Measurements from ENCODE around the gene TANGO2.

TANGO2 gene

GRCh38 chr22:20010307-20011122 is 10.4 kb upstream of the TANGO2 start:
- H3K4me1 Mint-ChIP-seq, result no peaks in the 10 kb centered on the region
- DNase-seq (no peak), ATAC-seq (no peak)
- no peak overlapping the region for H3K4me3 Mint-ChIP-seq
- peaks cover 9% of the 10 kb centered on the region for H3K27me3 Mint-ChIP-seq
- no peaks in the 10 kb centered on the region for H3K9me3 Mint-ChIP-seq
- H3K36me3 Mint-ChIP-seq (ENCODE audit: low read depth), result no peaks in the 10 kb centered on the region
- H3K27ac Mint-ChIP-seq, result no peak overlapping the region

GRCh38 chr22:20011123-20011992 is 9.6 kb upstream of the TANGO2 start:
- DNase-seq, result no peak
- H3K27me3 Mint-ChIP-seq, result peaks cover 10% of the 10 kb centered on the region
- no peak overlapping the region for H3K4me3 Mint-ChIP-seq
- H3K9me3 Mint-ChIP-seq, result no peaks in the 10 kb centered on the region
- ATAC-seq, result no peak
- no peak overlapping the region for H3K27ac Mint-ChIP-seq
- no peaks in the 10 kb centered on the region for H3K36me3 Mint-ChIP-seq (ENCODE audit: low read depth)
- H3K4me1 Mint-ChIP-seq, result no peaks in the 10 kb centered on the region

- H3K9me3 Mint-ChIP-seq, result no peaks in the 10 kb centered on the region
- H3K4me1 Mint-ChIP-seq, result peaks cover 2% of the 10 kb centered on the region
- H3K4me3 Mint-ChIP-seq, result no peak overlapping the region
- H3K27ac Mint-ChIP-seq, result no peak overlapping the region
- ATAC-seq (no peak), DNase-seq (no peak)
- no peaks in the 10 kb centered on the region for H3K36me3 Mint-ChIP-seq (ENCODE audit: low read depth)
- H3K27me3 Mint-ChIP-seq, result peaks cover 12% of the 10 kb centered on the region
Observed at GRCh38 chr22:20011993-20012740, 8.7 kb upstream of the TANGO2 start.

- peaks cover 17% of the 10 kb centered on the region for H3K27me3 Mint-ChIP-seq
- H3K27ac Mint-ChIP-seq, result no peak overlapping the region
- no peaks in the 10 kb centered on the region for H3K9me3 Mint-ChIP-seq
- ATAC-seq, result no peak
- H3K4me3 Mint-ChIP-seq, result no peak overlapping the region
- no peak for DNase-seq
- H3K36me3 Mint-ChIP-seq (ENCODE audit: low read depth), result no peaks in the 10 kb centered on the region
- peaks cover 4% of the 10 kb centered on the region for H3K4me1 Mint-ChIP-seq
Observed at GRCh38 chr22:20012741-20013331, 8.1 kb upstream of the TANGO2 start.

GRCh38 chr22:20013382-20013871 is 7.5 kb upstream of the TANGO2 start:
- Mint-ChIP-seq H3K4me3 (no peak overlapping the region), H3K36me3 (ENCODE audit: low read depth) (no peaks in the 10 kb centered on the region), H3K9me3 (no peaks in the 10 kb centered on the region), H3K27me3 (peaks cover 20% of the 10 kb centered on the region), H3K4me1 (peaks cover 4% of the 10 kb centered on the region), H3K27ac (no peak overlapping the region)
- DNase-seq, result peak; percentile 61
- no peak for ATAC-seq

GRCh38 chr22:20014526-20015186 is 6.3 kb upstream of the TANGO2 start:
- Mint-ChIP-seq H3K27me3 (peaks cover 24% of the 10 kb centered on the region), H3K9me3 (no peaks in the 10 kb centered on the region), H3K27ac (no peak overlapping the region), H3K4me1 (peaks cover 4% of the 10 kb centered on the region), H3K36me3 (ENCODE audit: low read depth) (no peaks in the 10 kb centered on the region), H3K4me3 (no peak overlapping the region)
- DNase-seq, result no peak
- ATAC-seq, result no peak

- ATAC-seq (no peak), DNase-seq (no peak)
- Mint-ChIP-seq H3K27ac (no peak overlapping the region), H3K36me3 (ENCODE audit: low read depth) (no peaks in the 10 kb centered on the region), H3K27me3 (peaks cover 24% of the 10 kb centered on the region), H3K4me1 (peaks cover 6% of the 10 kb centered on the region), H3K9me3 (no peaks in the 10 kb centered on the region), H3K4me3 (peak overlapping the region; percentile 46)
Observed at GRCh38 chr22:20015187-20015625, 5.7 kb upstream of the TANGO2 start.

GRCh38 chr22:20015971-20016733 is 4.8 kb upstream of the TANGO2 start:
- ATAC-seq (no peak), DNase-seq (peak; percentile 30)
- Mint-ChIP-seq H3K27ac (no peak overlapping the region), H3K9me3 (no peaks in the 10 kb centered on the region), H3K36me3 (ENCODE audit: low read depth) (no peaks in the 10 kb centered on the region), H3K4me3 (peak overlapping the region; percentile 82), H3K27me3 (peaks cover 24% of the 10 kb centered on the region), H3K4me1 (peaks cover 10% of the 10 kb centered on the region)

GRCh38 chr22:20016734-20017621 is 3.9 kb upstream of the TANGO2 start, which contains the start of gene ARVCF:
Gene ARVCF, minus strand, starts transcription at chr22:20016823. Its CDS starts 26,029 bp downstream, at chr22:19990794.
- peaks cover 24% of the 10 kb centered on the region for H3K27me3 Mint-ChIP-seq
- peak within 1 kb of the TSS; percentile 82 for H3K4me3 Mint-ChIP-seq
- H3K36me3 Mint-ChIP-seq (ENCODE audit: low read depth), result no peaks in the 10 kb centered on the region
- ATAC-seq (peak; percentile 50), DNase-seq (peak; percentile 94)
- H3K27ac Mint-ChIP-seq, result peak within 1 kb of the TSS; percentile 42
- peaks cover 13% of the 10 kb centered on the region for H3K4me1 Mint-ChIP-seq
- no peaks in the 10 kb centered on the region for H3K9me3 Mint-ChIP-seq

- H3K9me3 Mint-ChIP-seq, result no peaks in the 10 kb centered on the region
- no peak for ATAC-seq
- peak overlapping the region; percentile 62 for H3K4me3 Mint-ChIP-seq
- H3K4me1 Mint-ChIP-seq, result peaks cover 20% of the 10 kb centered on the region
- H3K27me3 Mint-ChIP-seq, result peaks cover 24% of the 10 kb centered on the region
- H3K36me3 Mint-ChIP-seq (ENCODE audit: low read depth), result no peaks in the 10 kb centered on the region
- no peak overlapping the region for H3K27ac Mint-ChIP-seq
- no peak for DNase-seq
Observed at GRCh38 chr22:20017622-20017958, 3.3 kb upstream of the TANGO2 start.

GRCh38 chr22:20018001-20018400 is 2.9 kb upstream of the TANGO2 start:
- H3K36me3 Mint-ChIP-seq (ENCODE audit: low read depth), result no peaks in the 10 kb centered on the region
- H3K4me3 Mint-ChIP-seq, result peak overlapping the region; percentile 62
- peaks cover 22% of the 10 kb centered on the region for H3K4me1 Mint-ChIP-seq
- DNase-seq (no peak), ATAC-seq (no peak)
- H3K9me3 Mint-ChIP-seq, result no peaks in the 10 kb centered on the region
- peaks cover 24% of the 10 kb centered on the region for H3K27me3 Mint-ChIP-seq
- no peak overlapping the region for H3K27ac Mint-ChIP-seq

Measured in activated naive CD8-positive, alpha-beta T cell treated with anti-CD3 and anti-CD28 coated beads, Interleukin-2, amount 50 U/mL, for 24 hours (primary cell).